ENCODE measurements around the gene CNTN6. TPM values are rescaled to one million over a fixed set of nuclear protein-coding genes. Genes with fewer than 3 reads are reported as not detected.

CNTN6 gene
- total and polyA plus RNA-seq, 2 donors (not counting 1 experiment from before 2014, with no cell fraction given), result not detected

- no peak for DNase-seq
- Histone ChIP-seq H3K36me3 (replicated peaks in 1 of 2; ENCODE audit: control extremely low read depth in 1 of 2, control insufficient read depth in 1 of 2, extremely low read depth in 1 of 2, insufficient read depth in 2 of 2, low read length in 1 of 2) (no peaks in the 10 kb centered on the region), H3K4me3 (ENCODE audit: control extremely low read depth in 1 of 5, extremely low read depth in 1 of 5, insufficient read depth in 1 of 5, low read depth in 2 of 5, low read length in 4 of 5) (no peak overlapping the region), H3K4me2 (replicated peaks; ENCODE audit: low read depth, low read length, poor library complexity, severe bottlenecking) (no peak overlapping the region), H3K9me3 (ENCODE audit: control extremely low read depth in 1 of 3, control insufficient read depth in 2 of 3, insufficient read depth in 1 of 3, low read length in 2 of 3) (peaks cover 0 to 1% (median 0%) of the 10 kb centered on the region in 3 donors), H4K20me1 (ENCODE audit: control insufficient read depth, insufficient read depth, low read length, poor library complexity, severe bottlenecking) (no peaks in the 10 kb centered on the region), H3K79me2 (ENCODE audit: control insufficient read depth, insufficient read depth, low read length) (no peaks in the 10 kb centered on the region), H3K4me1 (ENCODE audit: control insufficient read depth in 2 of 2, insufficient read depth in 2 of 2, low read length in 2 of 2) (no peaks in the 10 kb centered on the region), H2AFZ (ENCODE audit: insufficient read depth, low read depth, low read length, poor library complexity, severe bottlenecking) (no peak overlapping the region), H3K9ac (ENCODE audit: low read length) (no peak overlapping the region), H3K27ac (ENCODE audit: low read length in 2 of 2) (no peak overlapping the region), H3K27me3 (replicated peaks in 1 of 4; ENCODE audit: control extremely low read depth in 1 of 4, control insufficient read depth in 3 of 4, insufficient read depth in 4 of 4, low read length in 3 of 4) (no peaks in the 10 kb centered on the region)
- CTCF ChIA-PET, result no interaction called here
- intact Hi-C loops (cut with micrococcal nuclease), result no loop called here
- Mint-ChIP-seq H3K4me3 (no peak overlapping the region), H3K4me1 (no peaks in the 10 kb centered on the region), H3K9me3 (ENCODE audit: insufficient read depth) (no peaks in the 10 kb centered on the region), H3K27ac (no peak overlapping the region), H3K27me3 (no peaks in the 10 kb centered on the region)
- 79% methylated on average over 4 of the region's 5 CpGs for WGBS (ENCODE audit: insufficient coverage)
- TF ChIP-seq, protein P1, sequence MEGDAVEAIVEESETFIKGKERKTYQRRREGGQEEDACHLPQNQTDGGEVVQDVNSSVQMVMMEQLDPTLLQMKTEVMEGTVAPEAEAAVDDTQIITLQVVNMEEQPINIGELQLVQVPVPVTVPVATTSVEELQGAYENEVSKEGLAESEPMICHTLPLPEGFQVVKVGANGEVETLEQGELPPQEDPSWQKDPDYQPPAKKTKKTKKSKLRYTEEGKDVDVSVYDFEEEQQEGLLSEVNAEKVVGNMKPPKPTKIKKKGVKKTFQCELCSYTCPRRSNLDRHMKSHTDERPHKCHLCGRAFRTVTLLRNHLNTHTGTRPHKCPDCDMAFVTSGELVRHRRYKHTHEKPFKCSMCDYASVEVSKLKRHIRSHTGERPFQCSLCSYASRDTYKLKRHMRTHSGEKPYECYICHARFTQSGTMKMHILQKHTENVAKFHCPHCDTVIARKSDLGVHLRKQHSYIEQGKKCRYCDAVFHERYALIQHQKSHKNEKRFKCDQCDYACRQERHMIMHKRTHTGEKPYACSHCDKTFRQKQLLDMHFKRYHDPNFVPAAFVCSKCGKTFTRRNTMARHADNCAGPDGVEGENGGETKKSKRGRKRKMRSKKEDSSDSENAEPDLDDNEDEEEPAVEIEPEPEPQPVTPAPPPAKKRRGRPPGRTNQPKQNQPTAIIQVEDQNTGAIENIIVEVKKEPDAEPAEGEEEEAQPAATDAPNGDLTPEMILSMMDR (IDR thresholded peaks at IDR 0.05), result no peak
- TF ChIP-seq EZH2 (IDR thresholded peaks at IDR 0.05; ENCODE audit: borderline replicate concordance, insufficient read depth, low read depth, low read length, poor library complexity, severe bottlenecking), result no peak
- ATAC-seq (ENCODE audit: low read depth), result no peak
- POLR2A ChIA-PET, result no interaction called here
Observed at GRCh38 chr3:1251282-1252060, 158.6 kb downstream of the CNTN6 start.

- H3K27me3 ChIP-seq (replicated peaks in 1 of 4; ENCODE audit: control extremely low read depth in 1 of 4, control insufficient read depth in 3 of 4, insufficient read depth in 4 of 4, low read length in 3 of 4), result no peaks in the 10 kb centered on the region
- H3K4me1 ChIP-seq (ENCODE audit: control insufficient read depth in 2 of 2, insufficient read depth in 2 of 2, low read length in 2 of 2), result no peaks in the 10 kb centered on the region
- POLR2A ChIA-PET, result no interaction called here
- DNase-seq, result no peak
- TF ChIP-seq EZH2 (IDR thresholded peaks at IDR 0.05; ENCODE audit: borderline replicate concordance, insufficient read depth, low read depth, low read length, poor library complexity, severe bottlenecking), result no peak
- TF ChIP-seq, protein P1 (IDR thresholded peaks at IDR 0.05), result no peak
- Mint-ChIP-seq H3K27ac (no peak overlapping the region), H3K9me3 (ENCODE audit: insufficient read depth) (no peaks in the 10 kb centered on the region), H3K27me3 (no peaks in the 10 kb centered on the region), H3K4me3 (no peak overlapping the region), H3K4me1 (no peaks in the 10 kb centered on the region)
- H3K79me2 ChIP-seq (ENCODE audit: control insufficient read depth, insufficient read depth, low read length), result no peaks in the 10 kb centered on the region
- H3K9me3 ChIP-seq (ENCODE audit: control extremely low read depth in 1 of 3, control insufficient read depth in 2 of 3, insufficient read depth in 1 of 3, low read length in 2 of 3), result peaks cover 0 to 1% (median 0%) of the 10 kb centered on the region in 3 donors
- ATAC-seq (ENCODE audit: low read depth), result no peak
- intact Hi-C loops (cut with micrococcal nuclease), result no loop called here
- no peak overlapping the region for H3K4me3 ChIP-seq (ENCODE audit: control extremely low read depth in 1 of 5, extremely low read depth in 1 of 5, insufficient read depth in 1 of 5, low read depth in 2 of 5, low read length in 4 of 5)
- CTCF ChIA-PET, result no interaction called here
- H2AFZ ChIP-seq (ENCODE audit: insufficient read depth, low read depth, low read length, poor library complexity, severe bottlenecking), result no peak overlapping the region
- H3K9ac ChIP-seq (ENCODE audit: low read length), result no peak overlapping the region
- no peaks in the 10 kb centered on the region for H4K20me1 ChIP-seq (ENCODE audit: control insufficient read depth, insufficient read depth, low read length, poor library complexity, severe bottlenecking)
- no peak overlapping the region for H3K27ac ChIP-seq (ENCODE audit: low read length in 2 of 2)
- no peak overlapping the region for H3K4me2 ChIP-seq (replicated peaks; ENCODE audit: low read depth, low read length, poor library complexity, severe bottlenecking)
- no peaks in the 10 kb centered on the region for H3K36me3 ChIP-seq (replicated peaks in 1 of 2; ENCODE audit: control extremely low read depth in 1 of 2, control insufficient read depth in 1 of 2, extremely low read depth in 1 of 2, insufficient read depth in 2 of 2, low read length in 1 of 2)
Observed at GRCh38 chr3:1252061-1252430, 159.2 kb downstream of the CNTN6 start.
